T-helper 1 cell treated with Interleukin-12 subunit alpha and Interleukin-12 subunit beta and Interleukin-4 antibody, amounts not matched to agents 30 ng/mL and 1 ng/mL, for 36 hours (primary cell): Measurements from ENCODE around the gene APMAP. TPM values are rescaled to one million over a fixed set of nuclear protein-coding genes. Genes with fewer than 3 reads are reported as not detected.

Experiments used
- intact Hi-C: fragments of 100-400 bp; cut with micrococcal nuclease; formaldehyde crosslinking; loops from one replicate; pipeline ENCODE4 v1.15.1; 2024
- total RNA-seq: library from RNA; stranded (reverse); gene quantifications from 2 replicates; pipeline ENCODE4 v1.2.3, GENCODE V29; 2022

The APMAP gene
- total RNA-seq, 1 donor from 2014 or later: 47.3 TPM

- intact Hi-C loops: no loop called here
Observed at GRCh38 chr20:24969186-24970029, 23.1 kb downstream of the APMAP start.

- intact Hi-C loops: no loop called here
Observed at GRCh38 chr20:24968278-24968800, 24.2 kb downstream of the APMAP start.

- intact Hi-C loops: no loop called here
Observed at GRCh38 chr20:24966317-24967012, 26.1 kb downstream of the APMAP start.

- intact Hi-C loops: no loop called here
Observed at GRCh38 chr20:24965065-24965919, 27.3 kb downstream of the APMAP start.

- intact Hi-C loops: loop anchor here (5.0 kb wide), 1 partner anchor 37 kb away; no protein-coding TSS in a partner anchor
Observed at GRCh38 chr20:24964506-24964840, 28.1 kb downstream of the APMAP start.

- intact Hi-C loops: loop anchor here (5.0 kb wide), 1 partner anchor 37 kb away; no protein-coding TSS in a partner anchor
Observed at GRCh38 chr20:24963672-24964505, 28.7 kb downstream of the APMAP start.

- intact Hi-C loops: loop anchor here (5.0 kb wide), 1 partner anchor 35 kb away; no protein-coding TSS in a partner anchor
Observed at GRCh38 chr20:24962510-24962909, 30.0 kb downstream of the APMAP start.

- intact Hi-C loops: loop anchor here (5.0 kb wide), 1 partner anchor 35 kb away; no protein-coding TSS in a partner anchor
Observed at GRCh38 chr20:24962182-24962492, 30.4 kb downstream of the APMAP start.

GRCh38 chr20:24961384-24962181 is 31.0 kb downstream of the APMAP start:
- intact Hi-C loops: loop anchor here (2.0 to 5.0 kb wide), 2 partner anchors 13 to 34 kb away; no protein-coding TSS in a partner anchor

GRCh38 chr20:24960861-24961260 is 31.7 kb downstream of the APMAP start:
- intact Hi-C loops: loop anchor here (2.0 to 5.0 kb wide), 2 partner anchors 14 to 34 kb away; no protein-coding TSS in a partner anchor

- intact Hi-C loops: loop anchor here (2.0 to 5.0 kb wide), 2 partner anchors 14 to 33 kb away; no protein-coding TSS in a partner anchor
Observed at GRCh38 chr20:24960302-24960801, 32.2 kb downstream of the APMAP start.

GRCh38 chr20:24959591-24960301 is 32.8 kb downstream of the APMAP start:
- intact Hi-C loops: loop anchor here (2.0 to 5.0 kb wide), 2 partner anchors 15 to 32 kb away; no protein-coding TSS in a partner anchor

- intact Hi-C loops: no loop called here
Observed at GRCh38 chr20:24958506-24959385, 33.8 kb downstream of the APMAP start.

GRCh38 chr20:24957326-24958016 is 35.1 kb downstream of the APMAP start:
- intact Hi-C loops: no loop called here

- intact Hi-C loops: no loop called here
Observed at GRCh38 chr20:24956001-24956841, 36.3 kb downstream of the APMAP start.

GRCh38 chr20:24955045-24955444 is 37.5 kb downstream of the APMAP start:
- intact Hi-C loops: loop anchor here (1.0 kb wide), 2 partner anchors 37 to 224 kb away; partner anchors contain the start of gene APMAP
